GM23338 (cell line): ENCODE measurements around the gene COQ8B. TPM values are rescaled to one million over a fixed set of nuclear protein-coding genes. Genes with fewer than 3 reads are reported as not detected.

Experiments
- ATAC-seq: fragments of 200-7000 bp; cut with Tn5 transposase; 3 replicates; pipeline ENCODE4 v1.9.1; 2020
- DNase-seq: peaks from one replicate; pipeline ENCODE4 v3.0.0-alpha.2; 2015; ENCODE audit warnings: low spot score
- H2AFZ ChIP-seq: fragments of 200-600 bp; sonication (generic); 2 replicates; pipeline ENCODE4 v1.8.0; 2016; ENCODE audit warnings: antibody characterized with exemption, mild to moderate bottlenecking, moderate library complexity
- H3F3A ChIP-seq: fragments of 200-600 bp; sonication (generic); replicated peaks from 2 replicates; pipeline ENCODE4 v1.8.0; 2017; ENCODE audit warnings: antibody characterized with exemption, mixed run types, low read depth
- H3K27ac ChIP-seq: fragments of 200-600 bp; sonication (generic); 2 replicates; pipeline ENCODE4 v1.6.1; 2016; ENCODE audit warnings: low read depth
- H3K27me3 ChIP-seq: fragments of 200-600 bp; sonication (generic); 2 replicates; pipeline ENCODE4 v1.8.0; 2016; ENCODE audit warnings: mild to moderate bottlenecking, mixed run types, moderate library complexity; ENCODE audit not compliant: insufficient read depth
- H3K36me3 ChIP-seq: fragments of 200-600 bp; sonication (generic); 2 replicates; pipeline ENCODE4 v1.8.0; 2016; ENCODE audit warnings: mild to moderate bottlenecking; ENCODE audit not compliant: insufficient read depth
- H3K4me1 ChIP-seq: fragments of 200-600 bp; sonication (generic); 2 replicates; pipeline ENCODE4 v1.8.0; 2016; ENCODE audit warnings: mild to moderate bottlenecking, moderate library complexity; ENCODE audit not compliant: insufficient read depth
- H3K4me2 ChIP-seq: fragments of 200-600 bp; sonication (generic); 2 replicates; pipeline ENCODE4 v1.7.1; 2017; ENCODE audit warnings: mixed run types
- H3K4me3 ChIP-seq: fragments of 200-600 bp; sonication (generic); 2 replicates; pipeline ENCODE4 v1.6.1; 2016; ENCODE audit warnings: mixed run types
- H3K79me2 ChIP-seq: fragments of 200-600 bp; sonication (generic); replicated peaks from 2 replicates; pipeline ENCODE4 v1.8.0; 2017; ENCODE audit warnings: mild to moderate bottlenecking; ENCODE audit not compliant: insufficient read depth
- H3K9me2 ChIP-seq: fragments of 200-600 bp; sonication (generic); 2 replicates; pipeline ENCODE4 v1.8.0; 2017; ENCODE audit not compliant: insufficient read depth
- H4K20me1 ChIP-seq: fragments of 200-600 bp; sonication (generic); replicated peaks from 2 replicates; pipeline ENCODE4 v1.8.0; 2017; ENCODE audit warnings: mild to moderate bottlenecking; ENCODE audit not compliant: insufficient read depth
- H3K27ac Mint-ChIP-seq: 2 replicates; pipeline ENCODE4 v1.8.0; 2020; ENCODE audit warnings: inconsistent platforms, mild to moderate bottlenecking, moderate library complexity, mixed read lengths
- H3K27me3 Mint-ChIP-seq: 3 replicates; pipeline ENCODE4 v1.8.0; 2022; ENCODE audit warnings: low read depth, mild to moderate bottlenecking, moderate library complexity, mixed read lengths, inconsistent platforms; ENCODE audit not compliant: insufficient read depth, poor library complexity
- H3K36me3 Mint-ChIP-seq: 3 replicates; pipeline ENCODE4 v1.8.0; 2021; ENCODE audit warnings: low read depth, mild to moderate bottlenecking, inconsistent platforms, moderate library complexity, mixed read lengths
- H3K4me1 Mint-ChIP-seq: 3 replicates; pipeline ENCODE4 v1.8.0; 2020; ENCODE audit warnings: mild to moderate bottlenecking, inconsistent platforms, mixed read lengths
- H3K4me3 Mint-ChIP-seq: 3 replicates; pipeline ENCODE4 v1.8.0; 2021; ENCODE audit warnings: moderate library complexity, mild to moderate bottlenecking, inconsistent platforms, mixed read lengths
- H3K9me3 Mint-ChIP-seq: 3 replicates; pipeline ENCODE4 v1.8.0; 2020; ENCODE audit warnings: moderate library complexity, mild to moderate bottlenecking, inconsistent platforms, mixed read lengths
- CREB1 ChIP-seq: fragments of 250-450 bp; sonication (Bioruptor Pico); IDR thresholded peaks from 2 replicates; pipeline ENCODE4 v1.5.0; 2020; ENCODE audit warnings: low read depth, mild to moderate bottlenecking, moderate library complexity
- EZH2 ChIP-seq: fragments of 200-600 bp; sonication (generic); IDR thresholded peaks from one replicate; pipeline ENCODE4 v1.8.0; 2017; ENCODE audit warnings: antibody characterized with exemption, mild to moderate bottlenecking, low read depth; ENCODE audit not compliant: unreplicated experiment
- EZH2phosphoT487 ChIP-seq: fragments of 200-600 bp; sonication (generic); IDR thresholded peaks from one replicate; pipeline ENCODE4 v1.8.1; 2018; ENCODE audit warnings: antibody characterized with exemption; ENCODE audit not compliant: unreplicated experiment
- JUNB ChIP-seq: IDR thresholded peaks from one replicate; pipeline ENCODE4 v1.6.1; 2016; ENCODE audit warnings: antibody characterized with exemption; ENCODE audit not compliant: unreplicated experiment
- NANOG ChIP-seq: IDR thresholded peaks from 2 replicates; pipeline ENCODE4 v1.6.1; 2016; ENCODE audit warnings: antibody characterized with exemption, borderline replicate concordance
- POLR2AphosphoS5 ChIP-seq: IDR thresholded peaks from 2 replicates; pipeline ENCODE4 v1.6.1; 2016; ENCODE audit warnings: antibody characterized with exemption, low read depth
- STAT1 ChIP-seq: IDR thresholded peaks from one replicate; pipeline ENCODE4 v1.6.1; 2016; ENCODE audit warnings: antibody characterized with exemption; ENCODE audit not compliant: unreplicated experiment
- ZNF114 ChIP-seq: fragments of 250-450 bp; sonication (Bioruptor Pico); IDR thresholded peaks from 2 replicates; pipeline ENCODE4 v1.5.0; 2020; ENCODE audit warnings: mild to moderate bottlenecking, moderate library complexity
- ZNF331 ChIP-seq: fragments of 250-450 bp; sonication (Bioruptor Pico); IDR thresholded peaks from 2 replicates; pipeline ENCODE4 v1.5.0; 2020; ENCODE audit warnings: low read depth, mild to moderate bottlenecking, moderate library complexity
- polyA plus RNA-seq: library from polyadenylated mRNA; unstranded; fragments of >200 nt; fragmentation: Nextera tagmentation; extraction: Ambion mirVana; gene quantifications from 2 replicates; pipeline ENCODE4 v1.2.1, GENCODE V29; 2016
- total RNA-seq: library from RNA; depleted of rRNA; stranded (reverse); fragments of >200 nt; shearing (Covaris generic); gene quantifications from 2 replicates; pipeline ENCODE4 v1.2.3, GENCODE V29; 2014
- TF ChIP-seq, protein P1 (sequence below): IDR thresholded peaks from one replicate; pipeline ENCODE4 v1.6.1; 2018; ENCODE audit warnings: antibody characterized with exemption; ENCODE audit not compliant: unreplicated experiment
- TF ChIP-seq, protein P2 (sequence below), 2 experiments: fragments of 200-600 bp in 1 of 2; sonication (generic) in 1 of 2; conservative IDR thresholded peaks; 2 replicates each; pipeline versions ENCODE4 v1.5.1 to v1.6.1; 2016 to 2017; ENCODE audit warnings: antibody characterized with exemption in 2 of 2, low read depth in 2 of 2, mild to moderate bottlenecking in 2 of 2, moderate library complexity in 1 of 2
- TF ChIP-seq, protein P3 (sequence below): IDR thresholded peaks from 2 replicates; pipeline ENCODE4 v1.6.1; 2016; ENCODE audit warnings: antibody characterized with exemption

The COQ8B gene
- total and polyA plus RNA-seq, 2 experiments from 2014 or later: 13.9 to 59.6 TPM

DNA sequence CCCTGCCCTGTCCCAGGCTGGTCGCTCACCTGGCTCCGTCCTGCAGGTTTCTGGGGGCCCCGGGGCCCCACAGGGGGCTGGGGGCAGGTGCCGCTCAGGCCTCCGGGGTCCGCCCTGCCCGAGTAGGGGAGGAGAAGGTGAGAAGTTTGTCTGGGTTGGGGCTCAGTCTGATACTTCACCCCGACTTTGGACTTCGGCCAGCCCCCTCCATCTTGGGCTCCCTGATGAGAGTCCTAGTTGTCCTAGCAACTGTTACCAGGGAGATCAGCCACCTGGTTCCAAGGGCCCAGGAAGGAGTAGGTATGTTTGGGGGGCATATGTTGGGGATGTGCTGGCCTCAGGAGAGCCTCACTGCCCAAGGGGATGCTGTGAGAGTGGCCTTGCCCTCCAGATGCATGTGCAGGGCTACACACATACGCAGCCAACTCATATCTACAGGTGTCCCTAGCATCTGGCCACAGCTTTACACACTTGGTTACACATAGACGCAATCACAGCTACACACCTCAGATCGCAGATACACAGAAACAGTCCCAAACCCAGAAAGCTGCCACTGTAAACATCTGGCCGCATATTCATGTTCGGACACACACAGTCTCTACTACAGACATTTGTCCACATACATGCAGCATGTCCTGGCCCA lies 29.7 kb downstream of the COQ8B start (continued):
- TF ChIP-seq, protein P1, sequence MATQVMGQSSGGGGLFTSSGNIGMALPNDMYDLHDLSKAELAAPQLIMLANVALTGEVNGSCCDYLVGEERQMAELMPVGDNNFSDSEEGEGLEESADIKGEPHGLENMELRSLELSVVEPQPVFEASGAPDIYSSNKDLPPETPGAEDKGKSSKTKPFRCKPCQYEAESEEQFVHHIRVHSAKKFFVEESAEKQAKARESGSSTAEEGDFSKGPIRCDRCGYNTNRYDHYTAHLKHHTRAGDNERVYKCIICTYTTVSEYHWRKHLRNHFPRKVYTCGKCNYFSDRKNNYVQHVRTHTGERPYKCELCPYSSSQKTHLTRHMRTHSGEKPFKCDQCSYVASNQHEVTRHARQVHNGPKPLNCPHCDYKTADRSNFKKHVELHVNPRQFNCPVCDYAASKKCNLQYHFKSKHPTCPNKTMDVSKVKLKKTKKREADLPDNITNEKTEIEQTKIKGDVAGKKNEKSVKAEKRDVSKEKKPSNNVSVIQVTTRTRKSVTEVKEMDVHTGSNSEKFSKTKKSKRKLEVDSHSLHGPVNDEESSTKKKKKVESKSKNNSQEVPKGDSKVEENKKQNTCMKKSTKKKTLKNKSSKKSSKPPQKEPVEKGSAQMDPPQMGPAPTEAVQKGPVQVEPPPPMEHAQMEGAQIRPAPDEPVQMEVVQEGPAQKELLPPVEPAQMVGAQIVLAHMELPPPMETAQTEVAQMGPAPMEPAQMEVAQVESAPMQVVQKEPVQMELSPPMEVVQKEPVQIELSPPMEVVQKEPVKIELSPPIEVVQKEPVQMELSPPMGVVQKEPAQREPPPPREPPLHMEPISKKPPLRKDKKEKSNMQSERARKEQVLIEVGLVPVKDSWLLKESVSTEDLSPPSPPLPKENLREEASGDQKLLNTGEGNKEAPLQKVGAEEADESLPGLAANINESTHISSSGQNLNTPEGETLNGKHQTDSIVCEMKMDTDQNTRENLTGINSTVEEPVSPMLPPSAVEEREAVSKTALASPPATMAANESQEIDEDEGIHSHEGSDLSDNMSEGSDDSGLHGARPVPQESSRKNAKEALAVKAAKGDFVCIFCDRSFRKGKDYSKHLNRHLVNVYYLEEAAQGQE: no peak
- TF ChIP-seq ZNF331 (CRISPR knock-in tag) (no peak), POLR2AphosphoS5 (no peak), EZH2phosphoT487 (no peak), CREB1 (CRISPR knock-in tag) (no peak)

DNA sequence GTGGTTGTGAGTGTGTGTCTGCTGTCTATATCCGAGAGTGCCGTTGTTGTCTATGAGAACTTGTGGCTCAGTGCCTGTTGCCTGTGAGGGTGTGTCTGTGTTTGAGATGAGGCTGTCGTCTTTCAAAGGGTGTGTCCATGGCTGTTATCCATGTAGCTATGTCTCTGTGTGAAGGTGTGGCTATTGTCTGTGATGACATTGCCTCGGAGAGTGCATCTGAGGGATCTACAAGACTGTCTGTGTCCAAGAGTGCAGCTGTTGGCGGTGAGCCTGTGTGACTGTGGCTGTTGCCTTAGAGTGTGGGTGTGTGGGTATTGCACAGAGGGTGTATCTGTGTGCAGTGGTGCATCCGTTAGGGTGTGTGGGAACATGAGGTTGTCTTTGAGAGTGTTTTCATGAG lies 31.1 kb downstream of the COQ8B start:
- Mint-ChIP-seq H3K27me3 (peaks cover 8% of the 10 kb centered on the region), H3K27ac (no peak overlapping the region), H3K4me3 (no peak overlapping the region), H3K4me1 (no peaks in the 10 kb centered on the region), H3K36me3 (peaks cover 30% of the 10 kb centered on the region), H3K9me3 (no peaks in the 10 kb centered on the region; the same call in 2 of the 3 replicates)
- TF ChIP-seq JUNB: no peak
- TF ChIP-seq EZH2phosphoT487: no peak
- TF ChIP-seq, protein P1: no peak
- TF ChIP-seq STAT1: no peak
- no peak for TF ChIP-seq POLR2AphosphoS5
- TF ChIP-seq EZH2: no peak
- TF ChIP-seq ZNF331 (CRISPR knock-in tag): no peak
- TF ChIP-seq ZNF114 (CRISPR knock-in tag): no peak
- TF ChIP-seq, protein P2, sequence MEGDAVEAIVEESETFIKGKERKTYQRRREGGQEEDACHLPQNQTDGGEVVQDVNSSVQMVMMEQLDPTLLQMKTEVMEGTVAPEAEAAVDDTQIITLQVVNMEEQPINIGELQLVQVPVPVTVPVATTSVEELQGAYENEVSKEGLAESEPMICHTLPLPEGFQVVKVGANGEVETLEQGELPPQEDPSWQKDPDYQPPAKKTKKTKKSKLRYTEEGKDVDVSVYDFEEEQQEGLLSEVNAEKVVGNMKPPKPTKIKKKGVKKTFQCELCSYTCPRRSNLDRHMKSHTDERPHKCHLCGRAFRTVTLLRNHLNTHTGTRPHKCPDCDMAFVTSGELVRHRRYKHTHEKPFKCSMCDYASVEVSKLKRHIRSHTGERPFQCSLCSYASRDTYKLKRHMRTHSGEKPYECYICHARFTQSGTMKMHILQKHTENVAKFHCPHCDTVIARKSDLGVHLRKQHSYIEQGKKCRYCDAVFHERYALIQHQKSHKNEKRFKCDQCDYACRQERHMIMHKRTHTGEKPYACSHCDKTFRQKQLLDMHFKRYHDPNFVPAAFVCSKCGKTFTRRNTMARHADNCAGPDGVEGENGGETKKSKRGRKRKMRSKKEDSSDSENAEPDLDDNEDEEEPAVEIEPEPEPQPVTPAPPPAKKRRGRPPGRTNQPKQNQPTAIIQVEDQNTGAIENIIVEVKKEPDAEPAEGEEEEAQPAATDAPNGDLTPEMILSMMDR (conservative IDR thresholded peaks at IDR 0.05; ENCODE audit: low read depth in 2 of 2): no peak
- TF ChIP-seq NANOG: no peak
- TF ChIP-seq, protein P3, sequence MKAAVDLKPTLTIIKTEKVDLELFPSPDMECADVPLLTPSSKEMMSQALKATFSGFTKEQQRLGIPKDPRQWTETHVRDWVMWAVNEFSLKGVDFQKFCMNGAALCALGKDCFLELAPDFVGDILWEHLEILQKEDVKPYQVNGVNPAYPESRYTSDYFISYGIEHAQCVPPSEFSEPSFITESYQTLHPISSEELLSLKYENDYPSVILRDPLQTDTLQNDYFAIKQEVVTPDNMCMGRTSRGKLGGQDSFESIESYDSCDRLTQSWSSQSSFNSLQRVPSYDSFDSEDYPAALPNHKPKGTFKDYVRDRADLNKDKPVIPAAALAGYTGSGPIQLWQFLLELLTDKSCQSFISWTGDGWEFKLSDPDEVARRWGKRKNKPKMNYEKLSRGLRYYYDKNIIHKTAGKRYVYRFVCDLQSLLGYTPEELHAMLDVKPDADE: no peak
- TF ChIP-seq CREB1 (CRISPR knock-in tag): no peak
- peaks cover 8% of the 10 kb centered on the region for H4K20me1 ChIP-seq
- DNase-seq (no peak), ATAC-seq (no peak)
- 0 out of 2 replicates have a peak, but pooled peaks cover 3% of the 10 kb centered on the region for H3K36me3 ChIP-seq
- H3K27me3 ChIP-seq: no peaks in the 10 kb centered on the region
- no peak overlapping the region for H3K4me3 ChIP-seq
- H3K27ac ChIP-seq: no peak overlapping the region
- H3K4me2 ChIP-seq: no peak overlapping the region
- H3K79me2 ChIP-seq: peaks cover 19% of the 10 kb centered on the region
- no peaks in the 10 kb centered on the region for H3F3A ChIP-seq
- no peak overlapping the region for H2AFZ ChIP-seq
- H3K9me2 ChIP-seq: no peaks in the 10 kb centered on the region
- no peaks in the 10 kb centered on the region for H3K4me1 ChIP-seq
